ENCODE data around the gene TUB.
A peak's percentile ranks its signal among the peaks of the same experiment; 100 is the strongest.

The TUB gene

DNA sequence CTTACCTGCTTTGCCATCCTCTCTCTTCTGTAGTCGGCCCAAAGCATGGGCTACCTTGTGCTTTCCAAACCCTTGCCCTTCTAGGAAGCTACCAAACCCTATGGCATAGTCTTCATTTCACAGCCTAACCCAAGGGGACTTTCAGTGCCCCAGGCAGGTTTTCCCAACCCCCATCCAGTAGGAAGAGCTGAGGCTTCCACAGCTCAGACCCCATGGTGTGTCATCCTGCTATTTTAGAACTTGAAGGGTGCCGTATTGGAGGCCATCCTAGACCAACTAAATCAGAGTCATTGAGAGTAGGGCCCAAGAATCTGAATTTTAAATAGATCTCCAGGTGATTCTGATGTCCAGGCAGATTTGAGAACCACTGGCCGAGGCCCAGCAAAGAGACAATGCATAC is 31.9 kb upstream of the TUB start:
- DNase-seq (ENCODE audit: low read depth), result no peak
- H3K4me3 ChIP-seq (replicated peaks; ENCODE audit: low read depth, low read length), result no peak overlapping the region
- TF ChIP-seq, protein P1, sequence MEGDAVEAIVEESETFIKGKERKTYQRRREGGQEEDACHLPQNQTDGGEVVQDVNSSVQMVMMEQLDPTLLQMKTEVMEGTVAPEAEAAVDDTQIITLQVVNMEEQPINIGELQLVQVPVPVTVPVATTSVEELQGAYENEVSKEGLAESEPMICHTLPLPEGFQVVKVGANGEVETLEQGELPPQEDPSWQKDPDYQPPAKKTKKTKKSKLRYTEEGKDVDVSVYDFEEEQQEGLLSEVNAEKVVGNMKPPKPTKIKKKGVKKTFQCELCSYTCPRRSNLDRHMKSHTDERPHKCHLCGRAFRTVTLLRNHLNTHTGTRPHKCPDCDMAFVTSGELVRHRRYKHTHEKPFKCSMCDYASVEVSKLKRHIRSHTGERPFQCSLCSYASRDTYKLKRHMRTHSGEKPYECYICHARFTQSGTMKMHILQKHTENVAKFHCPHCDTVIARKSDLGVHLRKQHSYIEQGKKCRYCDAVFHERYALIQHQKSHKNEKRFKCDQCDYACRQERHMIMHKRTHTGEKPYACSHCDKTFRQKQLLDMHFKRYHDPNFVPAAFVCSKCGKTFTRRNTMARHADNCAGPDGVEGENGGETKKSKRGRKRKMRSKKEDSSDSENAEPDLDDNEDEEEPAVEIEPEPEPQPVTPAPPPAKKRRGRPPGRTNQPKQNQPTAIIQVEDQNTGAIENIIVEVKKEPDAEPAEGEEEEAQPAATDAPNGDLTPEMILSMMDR (IDR thresholded peaks at IDR 0.05; ENCODE audit: low read length, missing control alignments), result no peak

DNA sequence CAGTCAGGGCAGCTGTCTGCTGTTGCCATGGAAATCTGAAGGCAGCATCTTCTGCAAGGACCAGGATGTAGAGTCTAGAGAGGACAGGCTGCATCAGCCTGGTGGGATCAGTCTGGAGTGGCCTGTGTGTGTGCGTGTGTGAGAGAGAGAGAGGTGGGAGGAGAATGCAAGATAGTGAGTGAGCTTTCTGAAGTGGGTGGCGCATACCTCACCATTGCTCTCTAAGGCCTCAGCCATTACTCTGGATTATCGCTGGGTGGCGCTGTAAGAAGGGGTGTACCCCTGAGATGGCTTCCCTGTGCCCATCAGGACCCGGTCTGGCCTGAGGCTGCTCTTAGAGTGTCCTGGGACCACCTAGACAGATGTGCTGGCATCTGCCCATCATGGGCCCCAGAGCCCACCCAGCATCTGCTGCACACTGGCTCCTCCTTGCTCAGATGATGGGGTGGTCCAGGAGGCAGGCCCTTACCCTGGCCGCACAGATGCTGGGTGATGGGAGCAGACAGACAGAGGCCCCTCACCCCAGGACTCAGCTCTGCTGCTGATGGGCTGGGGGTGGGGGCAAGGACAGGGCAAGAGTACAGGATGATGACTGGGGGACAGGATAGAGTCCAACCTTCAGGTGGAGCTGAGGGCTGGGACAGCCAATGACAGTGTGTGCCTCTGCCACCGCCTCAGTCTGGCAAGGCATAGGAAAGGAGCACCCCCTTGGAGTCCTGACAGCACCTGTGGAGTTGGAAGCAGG is 25.7 kb upstream of the TUB start:
- TF ChIP-seq, protein P1 (IDR thresholded peaks at IDR 0.05; ENCODE audit: low read length, missing control alignments), result peak; percentile 13
- H3K4me3 ChIP-seq (replicated peaks; ENCODE audit: low read depth, low read length), result no peak overlapping the region
- DNase-seq (ENCODE audit: low read depth), result no peak

DNA sequence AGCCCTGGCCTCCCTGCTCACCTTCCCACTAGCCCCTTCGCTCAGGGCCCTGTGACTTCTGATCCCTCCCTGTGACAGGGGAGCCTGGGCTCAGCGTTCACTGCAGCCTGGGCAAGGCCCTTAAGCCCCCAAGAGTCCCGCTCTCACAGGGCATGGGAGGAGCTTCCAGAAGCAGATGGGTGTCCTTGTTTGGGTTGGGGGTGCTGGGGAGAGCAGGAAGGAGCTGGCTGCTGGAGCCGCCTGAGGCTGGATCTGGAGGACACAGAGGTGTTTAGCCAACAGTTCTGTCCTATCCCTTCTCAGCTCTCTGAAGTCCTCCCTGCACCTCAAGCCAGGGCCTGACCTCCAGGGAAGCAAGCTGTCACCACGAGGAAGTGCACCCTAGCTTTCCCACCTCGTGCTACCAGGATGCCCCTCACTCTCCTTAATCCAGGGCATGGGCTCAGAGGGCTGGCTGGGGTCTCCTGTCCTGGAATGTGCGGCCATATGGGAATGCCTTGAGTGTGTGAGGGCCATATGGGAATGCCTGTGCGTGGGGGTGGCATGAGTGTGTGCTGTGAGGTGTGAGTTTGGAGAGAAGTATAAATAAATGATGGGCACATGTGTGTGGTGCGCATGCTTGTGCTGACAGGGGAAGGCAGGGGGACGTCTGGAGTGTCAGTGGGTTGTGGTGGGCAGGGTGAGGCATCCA is 25.0 kb upstream of the TUB start:
- TF ChIP-seq, protein P1 (IDR thresholded peaks at IDR 0.05; ENCODE audit: low read length, missing control alignments), result no peak
- H3K4me3 ChIP-seq (replicated peaks; ENCODE audit: low read depth, low read length), result no peak overlapping the region
- no peak for DNase-seq (ENCODE audit: low read depth)

DNA sequence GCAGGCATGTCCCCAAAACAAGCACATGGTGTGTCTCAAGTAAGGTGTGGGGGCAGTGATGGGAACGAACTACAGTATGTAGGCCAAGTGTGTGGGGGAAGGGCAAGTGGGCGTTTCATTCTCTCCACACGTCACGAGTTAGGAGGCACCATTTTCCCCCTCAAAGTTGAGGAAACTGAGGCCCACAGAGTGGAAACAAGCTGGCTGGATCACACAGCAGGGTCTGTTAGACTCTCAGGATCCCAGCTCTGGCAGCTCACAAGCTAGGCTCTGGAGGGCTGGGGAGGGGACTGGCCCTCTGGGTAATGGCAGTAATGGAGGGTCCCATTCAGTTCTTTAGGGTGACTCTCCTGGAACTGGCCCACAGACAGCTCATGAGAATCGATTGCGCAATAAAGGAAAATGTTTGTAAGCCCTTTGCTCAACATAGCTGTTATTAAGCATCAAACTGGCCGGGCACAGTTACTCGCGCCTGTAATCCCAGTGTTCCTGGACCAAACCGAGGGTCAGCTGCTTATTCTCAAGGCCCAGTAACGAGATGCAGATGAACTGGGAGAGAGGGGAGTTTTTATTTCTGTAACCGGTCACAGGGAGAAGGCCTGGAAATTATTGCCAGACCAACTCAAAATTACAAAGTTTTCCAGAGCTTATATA is 24.1 kb upstream of the TUB start:
- peak; percentile 78 for DNase-seq (ENCODE audit: low read depth)
- H3K4me3 ChIP-seq (replicated peaks; ENCODE audit: low read depth, low read length), result no peak overlapping the region
- TF ChIP-seq, protein P1 (IDR thresholded peaks at IDR 0.05; ENCODE audit: low read length, missing control alignments), result no peak

DNA sequence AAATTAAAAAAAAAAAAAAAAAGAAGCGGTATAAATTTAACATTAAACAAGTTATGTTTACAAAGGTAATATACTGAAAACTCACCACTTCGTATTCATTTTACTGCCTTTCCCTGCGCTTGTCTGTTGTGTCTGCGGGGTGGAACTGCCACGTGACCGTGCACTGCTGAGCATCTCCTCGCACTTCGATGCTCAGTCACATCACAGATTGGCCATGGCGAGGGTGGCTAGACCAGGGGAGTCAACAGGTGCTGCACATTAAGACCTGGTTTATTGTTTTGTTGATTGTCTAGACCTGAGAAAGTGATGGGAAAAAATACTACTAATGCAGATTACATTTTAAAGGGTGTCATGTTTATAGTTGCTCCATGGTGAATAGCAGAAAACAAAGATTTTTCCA is 22.8 kb upstream of the TUB start:
- DNase-seq (ENCODE audit: low read depth), result no peak
- no peak overlapping the region for H3K4me3 ChIP-seq (replicated peaks; ENCODE audit: low read depth, low read length)
- TF ChIP-seq, protein P1 (IDR thresholded peaks at IDR 0.05; ENCODE audit: low read length, missing control alignments), result no peak

DNA sequence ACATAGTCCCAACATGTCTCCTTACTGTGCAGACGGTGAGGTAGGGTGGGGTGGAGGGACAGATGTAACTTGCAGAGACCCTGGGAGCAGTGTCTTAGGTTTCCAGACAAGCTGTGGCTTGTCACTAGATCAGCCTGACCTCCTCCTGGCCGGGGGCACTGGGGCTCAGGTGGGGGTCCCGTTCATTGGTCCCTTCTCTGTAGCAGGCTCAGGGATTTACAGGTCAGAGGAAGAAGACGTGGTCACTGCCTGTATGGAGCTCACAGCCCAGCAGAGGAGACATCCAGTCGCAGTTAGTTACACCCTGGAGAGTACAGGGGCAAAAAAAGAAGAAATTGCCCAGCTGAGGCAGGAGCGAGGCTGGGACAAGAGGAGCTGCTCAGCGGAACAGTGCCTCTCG is 22.0 kb upstream of the TUB start:
- TF ChIP-seq, protein P1 (IDR thresholded peaks at IDR 0.05; ENCODE audit: low read length, missing control alignments), result no peak
- no peak overlapping the region for H3K4me3 ChIP-seq (replicated peaks; ENCODE audit: low read depth, low read length)
- no peak for DNase-seq (ENCODE audit: low read depth)

Data from fibroblast of pulmonary artery (primary cell).